HG03064 (cell line): ENCODE data around the gene RBBP8NL.

Experiments
- ATAC-seq: cut with Tn5 transposase; IDR thresholded peaks from one replicate; pipeline ENCODE4 v1.9.1; 2021; ENCODE audit warnings: low read depth; ENCODE audit not compliant: unreplicated experiment

The RBBP8NL gene

GRCh38 chr20:62409086-62409853 lies 18.1 kb downstream of the RBBP8NL start:
- ATAC-seq = no peak

- ATAC-seq = no peak
Observed at GRCh38 chr20:62408640-62409039, 18.7 kb downstream of the RBBP8NL start.

DNA sequence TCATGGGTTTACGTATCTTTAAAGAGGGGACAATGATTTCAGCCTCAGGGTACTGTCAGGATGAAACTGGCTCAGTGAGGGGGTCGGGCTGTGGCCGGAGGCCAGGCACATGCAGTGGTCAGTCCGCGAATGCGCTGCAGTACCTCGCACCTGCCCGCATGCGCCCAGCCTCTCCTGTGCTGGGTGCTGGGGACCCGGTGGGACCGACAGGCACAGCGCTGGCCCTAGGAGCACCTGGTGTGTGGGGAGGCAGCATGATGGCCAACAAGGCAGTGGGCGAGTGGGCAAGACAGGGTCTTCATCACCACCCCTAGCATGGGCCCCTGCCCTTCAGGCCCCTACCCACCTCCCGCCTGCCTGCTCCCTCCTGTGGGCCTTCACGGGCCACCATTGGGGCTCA lies 19.3 kb downstream of the RBBP8NL start:
- no peak for ATAC-seq

DNA sequence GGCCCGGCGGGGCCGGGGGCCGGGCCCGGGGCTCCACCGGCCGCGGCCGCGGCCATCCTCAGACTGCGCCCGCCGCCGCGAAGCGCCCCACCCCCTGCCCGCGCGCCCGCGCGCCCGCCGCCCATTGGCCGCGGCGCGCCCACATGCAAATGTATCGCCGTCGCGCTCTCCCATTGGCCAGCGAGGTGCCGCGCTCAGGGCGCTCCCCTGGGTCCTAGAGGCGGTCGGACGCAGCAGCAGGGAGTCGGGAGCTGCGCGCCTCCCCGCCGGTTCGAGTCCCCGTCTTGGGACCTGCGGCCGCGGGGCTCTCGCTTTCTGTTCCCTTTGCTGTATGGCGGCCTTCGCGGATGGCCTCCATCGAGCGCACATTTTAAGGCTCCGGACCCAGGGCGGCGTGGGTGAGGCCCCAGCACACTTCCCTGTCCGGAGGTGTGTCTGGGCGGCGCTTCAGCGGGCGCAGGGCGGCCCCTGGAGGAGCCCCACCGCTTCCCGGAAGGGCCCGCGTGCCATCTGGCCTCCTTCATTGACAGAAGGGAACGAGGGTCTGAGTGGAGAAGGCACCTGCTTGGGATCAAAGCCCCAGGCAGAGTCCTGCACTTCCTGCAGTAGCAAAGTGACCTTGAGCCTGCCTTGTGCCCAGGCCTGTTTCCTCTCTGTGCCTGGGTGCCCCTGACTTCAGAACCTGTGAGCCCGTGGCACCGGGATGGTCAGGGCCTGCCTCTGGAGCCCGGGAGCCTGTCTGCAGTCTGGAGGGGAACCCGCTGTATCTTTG lies 19.9 kb downstream of the RBBP8NL start, which contains the start of gene CABLES2:
CABLES2 (minus strand) TSS at position 65 of the 772 bp plus-strand sequence; CDS start at position 56, 9 bp downstream.
- ATAC-seq = peak; percentile 76

- no peak for ATAC-seq
Observed at GRCh38 chr20:62406635-62407176, 20.6 kb downstream of the RBBP8NL start.

DNA sequence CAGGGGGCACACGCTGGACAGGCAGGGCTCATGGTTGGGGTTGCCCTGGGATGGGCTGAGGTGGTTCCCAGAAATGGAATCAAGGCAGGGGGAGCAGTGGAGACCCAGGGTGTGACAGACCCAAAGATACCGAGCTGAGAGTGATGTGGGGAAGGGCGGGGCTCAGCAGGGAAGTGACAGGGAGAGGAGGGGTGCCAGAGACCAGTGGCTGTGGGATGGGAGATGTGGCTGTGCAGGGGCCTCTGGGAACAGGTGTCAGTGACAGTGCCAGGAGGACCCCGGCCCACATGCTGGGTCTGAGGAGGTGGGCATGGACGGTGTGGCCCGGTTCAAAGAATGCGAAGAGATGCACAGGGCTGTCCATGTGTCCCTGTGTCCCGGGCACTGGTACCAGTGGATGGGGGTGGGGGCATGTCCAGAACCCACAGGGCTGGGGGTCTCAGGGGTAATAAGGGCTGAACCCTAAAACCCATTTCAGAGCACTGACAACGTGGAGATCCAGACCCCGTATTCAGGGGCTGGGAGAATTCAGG lies 21.3 kb downstream of the RBBP8NL start:
- ATAC-seq = no peak

DNA sequence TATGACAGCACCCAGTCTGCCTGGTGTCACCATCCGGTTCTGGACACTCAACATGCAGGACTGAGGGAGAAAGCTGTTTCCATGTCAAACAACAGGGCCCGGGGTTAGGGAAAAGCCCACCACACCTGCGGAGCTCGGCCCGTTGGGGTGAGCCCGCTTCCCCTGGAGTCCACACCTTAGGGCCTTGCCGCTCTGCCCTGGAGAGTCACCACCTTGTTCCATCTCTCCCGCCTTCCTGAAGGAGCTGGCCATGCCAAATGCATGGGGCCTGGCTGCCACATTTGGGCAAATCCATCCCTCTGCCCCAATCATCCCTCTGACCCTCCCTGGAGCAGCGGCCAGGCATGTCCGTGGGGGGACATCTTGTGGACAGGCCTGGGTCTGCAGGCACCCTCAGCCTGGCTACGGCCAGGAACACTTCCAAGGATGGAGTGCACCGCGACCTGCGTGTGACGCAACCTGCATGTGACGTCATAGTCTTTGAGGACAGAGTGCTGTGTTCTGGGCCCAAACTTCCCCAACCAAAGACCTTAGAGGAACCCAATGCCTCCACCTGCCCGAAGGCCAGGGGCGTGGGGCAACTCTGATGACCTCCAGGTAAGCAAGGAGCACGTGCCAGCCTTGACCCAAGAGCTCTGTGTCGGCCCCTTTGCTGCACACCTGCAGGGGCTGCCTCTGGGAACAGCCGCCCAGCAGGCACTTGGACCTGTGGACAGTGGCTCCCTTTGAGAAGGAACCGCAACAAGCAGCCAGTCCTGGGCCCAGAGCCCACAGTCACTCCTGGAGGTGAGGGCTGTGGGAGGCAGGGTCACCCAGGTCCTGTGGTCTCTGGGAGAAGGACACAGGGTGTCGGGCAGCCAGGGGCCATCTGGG lies 22.0 kb downstream of the RBBP8NL start:
- no peak for ATAC-seq

DNA sequence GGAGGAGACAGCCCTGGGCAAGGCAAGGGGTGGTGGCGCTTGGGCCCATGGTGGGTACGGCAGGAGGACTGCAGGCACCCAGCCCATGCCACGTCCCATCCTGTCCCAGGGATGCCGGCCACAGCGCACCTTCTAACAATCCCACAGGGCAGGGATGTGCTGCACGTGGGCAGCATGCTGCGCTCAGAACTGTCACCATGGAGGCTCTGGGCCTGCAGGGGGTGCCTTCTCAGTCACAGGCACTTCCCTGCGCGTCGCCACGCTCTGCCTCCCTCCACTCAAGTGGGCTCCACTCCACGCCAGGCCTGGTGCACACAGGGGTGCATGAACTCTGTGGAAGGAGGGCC lies 22.6 kb downstream of the RBBP8NL start:
- ATAC-seq = no peak

DNA sequence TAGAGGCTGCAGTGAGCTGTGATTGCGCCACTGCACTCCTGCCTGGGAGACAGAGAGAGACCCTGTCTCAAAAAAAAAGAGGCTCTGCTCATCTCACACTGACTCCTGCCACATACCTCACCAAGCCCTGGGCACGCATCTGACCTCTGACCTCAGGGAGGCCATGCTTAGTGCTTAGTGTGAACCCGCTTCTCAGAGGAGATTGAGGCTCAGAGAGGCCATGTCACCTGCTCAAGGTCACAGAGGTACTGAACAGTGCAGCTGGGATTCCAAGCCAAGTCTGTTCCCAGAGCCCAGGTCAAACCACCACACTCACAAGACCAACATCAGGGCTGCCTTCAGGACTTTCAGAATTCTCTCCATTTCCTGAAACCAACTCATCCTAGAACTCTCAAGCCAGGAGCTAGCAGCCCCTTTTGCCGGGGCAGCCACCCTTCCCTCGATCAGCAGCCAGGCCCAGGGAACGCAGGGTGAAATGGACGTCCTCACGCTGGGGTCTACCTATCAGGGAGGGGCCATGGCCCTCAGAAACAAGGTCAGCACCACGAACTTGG lies 23.1 kb downstream of the RBBP8NL start:
- ATAC-seq = no peak

GRCh38 chr20:62403331-62403730 lies 24.0 kb downstream of the RBBP8NL start:
- no peak for ATAC-seq

DNA sequence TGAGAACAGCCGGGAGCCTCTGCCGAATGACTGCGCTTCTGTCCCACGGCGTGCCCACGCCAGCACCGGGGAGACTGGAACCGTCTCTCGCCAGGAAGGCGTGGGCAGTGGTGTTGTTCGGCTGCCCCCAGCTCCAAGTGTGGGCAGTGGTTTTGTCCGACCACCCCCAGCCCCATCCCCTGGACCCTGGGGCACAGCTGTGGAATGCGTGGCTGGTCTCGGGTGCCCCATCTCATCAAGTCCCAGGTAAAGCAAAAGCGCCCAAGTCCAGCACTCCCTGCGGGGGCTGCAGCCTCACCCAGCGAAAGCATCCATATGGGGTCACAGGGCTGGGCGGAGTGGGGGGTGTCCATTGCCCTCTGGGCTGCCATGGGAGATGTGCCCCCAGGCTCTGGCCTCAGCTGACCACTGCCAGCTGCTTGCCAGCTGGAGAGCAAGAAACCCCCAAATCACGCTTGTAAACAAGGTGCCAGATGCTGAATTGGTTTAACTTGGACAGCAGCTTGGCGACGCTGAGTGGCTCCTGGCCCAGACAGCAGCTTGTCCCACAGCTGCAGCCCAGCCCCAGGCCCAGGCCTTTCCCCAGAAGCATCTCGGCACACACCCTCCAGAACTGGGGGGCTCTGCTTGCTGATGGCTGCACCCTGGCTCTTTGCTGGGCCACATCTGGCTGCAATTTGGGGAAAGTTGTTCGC lies 24.7 kb downstream of the RBBP8NL start:
- ATAC-seq = no peak

- no peak for ATAC-seq
Observed at GRCh38 chr20:62401331-62401779, 26.0 kb downstream of the RBBP8NL start.

GRCh38 chr20:62400541-62400940 lies 26.8 kb downstream of the RBBP8NL start:
- ATAC-seq = no peak

- no peak for ATAC-seq
Observed at GRCh38 chr20:62400021-62400420, 27.3 kb downstream of the RBBP8NL start.

GRCh38 chr20:62398120-62398821 lies 29.1 kb downstream of the RBBP8NL start:
- no peak for ATAC-seq

DNA sequence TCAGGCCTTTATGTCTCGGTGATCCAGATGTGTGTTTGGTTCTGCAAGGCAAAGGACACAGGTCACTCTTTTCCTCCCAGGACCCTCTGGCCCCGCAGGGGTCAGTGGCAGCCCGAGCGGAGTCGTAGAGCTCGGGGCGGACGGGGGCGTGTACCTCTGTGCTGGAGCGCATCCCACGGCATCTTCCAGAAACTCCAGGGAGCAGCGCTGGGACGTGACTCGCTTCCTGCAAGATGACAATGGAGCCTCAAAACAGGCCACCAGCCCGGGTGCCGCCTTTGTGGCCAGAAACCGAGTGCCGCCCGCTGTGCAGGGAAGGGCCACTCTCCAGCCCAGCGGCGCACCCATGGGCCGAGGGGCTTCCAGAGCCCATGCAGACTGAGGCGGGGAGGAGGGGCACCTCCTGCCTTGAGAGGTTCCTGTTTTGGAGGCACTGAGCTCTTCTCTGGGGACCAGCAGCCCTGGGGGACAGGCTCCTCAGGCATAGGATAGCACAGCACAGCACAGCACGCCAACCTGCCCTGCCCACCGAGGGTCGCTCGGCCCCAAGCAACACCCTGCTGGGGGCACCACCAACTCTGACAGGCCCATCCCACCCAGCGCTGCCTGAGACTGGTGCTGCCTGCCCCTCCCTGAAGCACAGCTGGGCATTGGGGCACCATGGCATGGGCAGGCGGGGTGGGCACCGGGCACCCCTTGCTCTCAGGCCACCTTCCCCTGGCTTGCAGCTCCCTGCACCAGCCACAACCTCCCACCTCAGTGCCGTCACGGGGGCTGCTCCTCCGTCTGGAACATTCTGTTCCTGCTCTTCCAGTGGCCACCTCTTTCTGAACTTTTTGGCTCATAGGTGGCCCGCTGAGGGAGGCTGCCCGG lies 30.7 kb downstream of the RBBP8NL start:
- no peak for ATAC-seq

GRCh38 chr20:62395311-62396242 lies 31.8 kb downstream of the RBBP8NL start:
- ATAC-seq = no peak
